Right lobe of liver (tissue), 6 donors: Measurements from ENCODE around the gene CRIP3. TPM values are rescaled to one million over a fixed set of nuclear protein-coding genes. Genes with fewer than 3 reads are reported as not detected.

ENCODE experiments used
- ATAC-seq, 4 donors: fragments of 200-7000 bp; cut with Tn5 transposase; one replicate each; pipeline ENCODE4 v1.9.1; 2020; ENCODE audit warnings: mild to moderate bottlenecking in 4 of 4, moderate library complexity in 4 of 4
- DNase-seq, 3 donors: peaks; one replicate each; pipeline ENCODE4 v3.0.0-alpha.2; 2020
- H3K27ac ChIP-seq, 3 donors: fragments of 200-600 bp; one replicate each; pipeline ENCODE4 v1.8.0; 2022
- H3K27me3 ChIP-seq, 2 donors: fragments of 200-600 bp; one replicate each; pipeline ENCODE4 v1.8.0; 2022
- H3K36me3 ChIP-seq, 4 donors: fragments of 200-600 bp; sonication (generic) in 1 of 4; one replicate each; pipeline versions ENCODE4 v1.5.1 to v1.8.0; 2017 to 2022; ENCODE audit warnings: control low read depth in 1 of 4
- H3K4me1 ChIP-seq, 4 donors: fragments of 200-600 bp; sonication (generic) in 1 of 4; one replicate each; pipeline versions ENCODE4 v1.5.1 to v1.8.0; 2017 to 2022; ENCODE audit warnings: control low read depth in 1 of 4
- H3K4me3 ChIP-seq, 3 donors: fragments of 200-600 bp; one replicate each; pipeline ENCODE4 v1.8.0; 2022
- H3K9me3 ChIP-seq, 4 donors: fragments of 200-600 bp; sonication (generic) in 1 of 4; one replicate each; pipeline versions ENCODE4 v1.5.1 to v1.8.0; 2017 to 2022; ENCODE audit warnings: control low read depth in 1 of 4
- POLR2A ChIP-seq: fragments of 450-650 bp; IDR thresholded peaks from one replicate; pipeline ENCODE4 v1.6.1; 2017; ENCODE audit warnings: antibody characterized with exemption, mild to moderate bottlenecking
- WGBS: methylation state at CpG from one replicate; pipeline ENCODE4 v1.1.6; 2018; ENCODE audit warnings: low coverage, low lambda C conversion rate; ENCODE audit not compliant: insufficient coverage; ENCODE audit errors: missing lambda C conversion rate; 5-methylcytosine and 5-hydroxymethylcytosine counted together
- intact Hi-C, 2 donors: fragments of 100-400 bp; cut with DNase I; formaldehyde crosslinking; loops; one replicate each; pipeline versions ENCODE4 v1.11.2 to v1.14.1; 2022
- total RNA-seq, 6 experiments: library from RNA; depleted of rRNA in 2 of 6; stranded (reverse); fragments of >200 nt in 2 of 6; fragmentation: NEBNext Ultra II Directional in 3 of 6; extraction: Animal tissue kit (Norgen Biotek cat#: 25700) in 3 of 6; gene quantifications; one replicate each; pipeline versions ENCODE4 v1.1.0 to v1.2.4, GENCODE V29; 2016 to 2023
- TF ChIP-seq, protein P1 (sequence below), 4 donors: fragments of 200-600 bp in 3 of 4; fragments of 450-650 bp in 1 of 4; IDR thresholded peaks; one replicate each; pipeline versions ENCODE4 v1.5.1 to v1.8.0; 2016 to 2022; ENCODE audit warnings: antibody characterized with exemption in 4 of 4, mild to moderate bottlenecking in 2 of 4
- donor health status: DM: no; HTN: yes; CAD: no.
- donor health status: DM: no; HTN: no; CAD: no.
- donor health status: DM: no; HTN: no; CAD: no.
- donor health status: DM: no; HTN: yes; CAD: no.
- donor health status: DM: no; HTN: yes; CAD: no.

The CRIP3 gene
- total RNA-seq, 6 experiments from 2014 or later = 2.1 to 7.9 (median 5.2) TPM

DNA sequence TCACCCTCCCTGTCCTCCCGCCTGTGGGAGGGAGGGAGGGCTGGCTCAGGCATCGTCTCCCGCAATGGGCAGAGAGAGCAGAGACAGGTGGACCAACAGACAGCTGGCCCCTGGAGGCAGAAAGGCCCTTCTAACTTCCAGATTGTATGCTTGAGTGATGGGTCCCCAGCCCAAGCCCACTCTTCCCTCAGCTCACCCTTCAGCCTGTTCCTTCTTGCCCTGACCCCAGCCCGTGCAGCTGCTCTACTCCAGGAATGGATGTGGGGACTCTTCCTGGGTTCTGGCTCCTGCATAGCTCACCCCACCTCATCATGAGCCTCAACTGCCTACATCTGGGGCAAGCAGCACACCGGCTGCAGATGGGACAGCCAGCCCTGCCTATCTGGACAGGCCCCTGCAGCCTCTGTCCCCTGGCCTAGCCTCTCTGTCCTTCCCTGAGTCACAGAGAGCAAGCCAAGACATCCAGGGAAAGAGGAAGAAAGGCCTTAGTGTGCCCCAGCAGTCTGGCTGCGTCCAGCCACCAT is 22.1 kb downstream of the CRIP3 start:
- Histone ChIP-seq H3K4me3 (no peak overlapping the region), H3K4me1 (peaks cover 0 to 21% (median 4%) of the 10 kb centered on the region in 4 donors), H3K27me3 (no peaks in the 10 kb centered on the region), H3K9me3 (no peaks in the 10 kb centered on the region), H3K36me3 (no peaks in the 10 kb centered on the region), H3K27ac (peak overlapping the region in 1 of 3 donors; percentile 37)
- DNase-seq = no peak
- TF ChIP-seq, protein P1, sequence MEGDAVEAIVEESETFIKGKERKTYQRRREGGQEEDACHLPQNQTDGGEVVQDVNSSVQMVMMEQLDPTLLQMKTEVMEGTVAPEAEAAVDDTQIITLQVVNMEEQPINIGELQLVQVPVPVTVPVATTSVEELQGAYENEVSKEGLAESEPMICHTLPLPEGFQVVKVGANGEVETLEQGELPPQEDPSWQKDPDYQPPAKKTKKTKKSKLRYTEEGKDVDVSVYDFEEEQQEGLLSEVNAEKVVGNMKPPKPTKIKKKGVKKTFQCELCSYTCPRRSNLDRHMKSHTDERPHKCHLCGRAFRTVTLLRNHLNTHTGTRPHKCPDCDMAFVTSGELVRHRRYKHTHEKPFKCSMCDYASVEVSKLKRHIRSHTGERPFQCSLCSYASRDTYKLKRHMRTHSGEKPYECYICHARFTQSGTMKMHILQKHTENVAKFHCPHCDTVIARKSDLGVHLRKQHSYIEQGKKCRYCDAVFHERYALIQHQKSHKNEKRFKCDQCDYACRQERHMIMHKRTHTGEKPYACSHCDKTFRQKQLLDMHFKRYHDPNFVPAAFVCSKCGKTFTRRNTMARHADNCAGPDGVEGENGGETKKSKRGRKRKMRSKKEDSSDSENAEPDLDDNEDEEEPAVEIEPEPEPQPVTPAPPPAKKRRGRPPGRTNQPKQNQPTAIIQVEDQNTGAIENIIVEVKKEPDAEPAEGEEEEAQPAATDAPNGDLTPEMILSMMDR (IDR thresholded peaks at IDR 0.05) = no peak
- no peak for TF ChIP-seq POLR2A
- intact Hi-C loops = no loop called here
- WGBS = 100% methylated on average over 1 of the region's 6 CpGs
- no peak for ATAC-seq

- H3K27ac ChIP-seq = no peak overlapping the region
- ATAC-seq (no peak), DNase-seq (no peak)
- TF ChIP-seq, protein P1 (IDR thresholded peaks at IDR 0.05) = no peak
- no peak for TF ChIP-seq POLR2A
- intact Hi-C loops = no loop called here
- peaks cover 0 to 14% (median 3%) of the 10 kb centered on the region in 4 donors for H3K4me1 ChIP-seq
- H3K27me3 ChIP-seq = no peaks in the 10 kb centered on the region
- 90% methylated on average over 2 of the region's 5 CpGs for WGBS
- no peaks in the 10 kb centered on the region for H3K9me3 ChIP-seq
- no peak overlapping the region for H3K4me3 ChIP-seq
- H3K36me3 ChIP-seq = no peaks in the 10 kb centered on the region
These were observed 22.8 kb downstream of the CRIP3 start for GRCh38 chr6:43285832-43286231.

DNA sequence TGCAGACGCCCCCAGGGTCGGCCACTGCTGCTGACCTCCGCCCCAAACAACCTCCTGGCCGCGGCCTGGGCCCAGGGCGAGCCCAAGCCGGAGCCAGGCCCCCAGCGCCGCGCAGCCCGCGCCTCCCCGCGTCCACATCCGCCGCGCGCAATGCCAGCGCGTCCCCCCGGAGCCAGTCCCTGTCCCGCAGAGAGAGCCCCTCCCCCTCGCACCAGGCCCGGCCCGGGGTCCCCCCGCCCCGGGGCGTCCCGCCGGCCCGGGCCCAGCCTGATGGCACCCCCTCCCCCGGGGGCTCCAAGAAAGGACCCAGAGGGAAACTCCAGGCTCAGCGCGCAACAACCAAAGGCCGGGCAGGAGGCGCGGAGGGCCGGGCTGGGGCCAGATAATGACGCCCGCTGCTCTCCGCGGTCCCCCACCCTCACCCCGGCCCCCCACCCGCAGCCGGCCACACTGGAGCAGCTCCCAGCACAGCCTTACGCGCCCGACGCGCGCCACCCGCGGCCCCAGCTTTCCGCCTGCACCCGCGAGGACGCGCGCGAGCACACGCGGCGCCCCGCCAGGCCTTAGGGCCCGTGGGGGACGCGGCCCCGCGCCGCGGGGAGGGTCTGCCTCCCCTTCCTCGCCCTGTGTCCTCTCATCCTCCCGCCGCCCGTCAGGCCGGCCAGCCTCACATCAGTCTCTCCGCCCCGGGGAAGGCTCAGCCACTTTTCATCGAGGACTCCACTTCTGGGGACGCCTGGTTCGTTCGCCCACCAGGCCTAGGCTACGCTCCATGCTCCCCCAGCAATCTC is 23.4 kb downstream of the CRIP3 start:
- ATAC-seq = no peak
- Histone ChIP-seq H3K4me1 (peaks cover 0 to 8% (median 0%) of the 10 kb centered on the region in 4 donors), H3K27me3 (no peaks in the 10 kb centered on the region), H3K4me3 (no peak overlapping the region), H3K9me3 (no peaks in the 10 kb centered on the region), H3K36me3 (no peaks in the 10 kb centered on the region), H3K27ac (no peak overlapping the region)
- WGBS = 46% methylated on average over 16 of the region's 83 CpGs
- no peak for TF ChIP-seq POLR2A
- intact Hi-C loops = no loop called here
- DNase-seq = no peak

DNA sequence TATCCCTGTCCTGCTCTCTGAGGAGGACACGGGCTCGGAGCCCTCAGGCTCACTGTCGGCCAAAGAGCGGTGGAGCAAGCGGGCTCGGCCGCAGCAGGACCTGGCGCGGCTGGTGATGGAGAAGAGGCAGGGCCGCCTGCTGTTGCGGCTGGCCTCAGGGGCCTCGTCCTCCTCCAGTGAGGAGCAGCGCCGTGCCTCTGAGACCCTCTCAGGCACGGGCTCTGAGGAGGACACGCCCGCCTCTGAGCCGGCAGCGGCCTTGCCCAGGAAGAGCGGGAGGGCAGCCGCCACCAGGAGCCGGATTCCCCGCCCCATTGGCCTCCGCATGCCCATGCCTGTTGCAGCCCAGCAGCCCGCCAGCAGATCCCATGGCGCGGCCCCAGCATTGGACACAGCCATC is 24.7 kb downstream of the CRIP3 start:
- DNase-seq (no peak), ATAC-seq (no peak)
- Histone ChIP-seq H3K36me3 (no peaks in the 10 kb centered on the region), H3K9me3 (no peaks in the 10 kb centered on the region), H3K27ac (no peak overlapping the region), H3K27me3 (no peaks in the 10 kb centered on the region), H3K4me3 (no peak overlapping the region), H3K4me1 (peaks cover 0 to 11% (median 2%) of the 10 kb centered on the region in 4 donors)
- intact Hi-C loops = no loop called here
- WGBS = no CpG with 5 or more reads among the region's 27 CpGs
- TF ChIP-seq, protein P1 (IDR thresholded peaks at IDR 0.05) = no peak
- no peak for TF ChIP-seq POLR2A

GRCh38 chr6:43283514-43283901 is 25.1 kb downstream of the CRIP3 start:
- no peak for DNase-seq

More at GRCh38 chr6:43283514-43283901, 25.1 kb downstream of the CRIP3 start:
- Histone ChIP-seq H3K4me3 (no peak overlapping the region), H3K9me3 (no peaks in the 10 kb centered on the region), H3K27me3 (no peaks in the 10 kb centered on the region), H3K36me3 (no peaks in the 10 kb centered on the region), H3K4me1 (peaks cover 0 to 15% (median 4%) of the 10 kb centered on the region in 4 donors), H3K27ac (no peak overlapping the region)
- no CpG with 5 or more reads among the region's 18 CpGs for WGBS
- ATAC-seq = no peak
- intact Hi-C loops = no loop called here
- TF ChIP-seq POLR2A = no peak
- TF ChIP-seq, protein P1 (IDR thresholded peaks at IDR 0.05) = no peak
